Epithelial cell of esophagus (primary cell): ENCODE data around the gene NAA16.

Source experiments
- DNase-seq: peaks from one replicate; pipeline ENCODE4 v3.0.0; 2010; ENCODE audit warnings: low read depth
- H3K4me3 ChIP-seq: 2 replicates; pipeline ENCODE4 v1.5.1; 2011; ENCODE audit warnings: mild to moderate bottlenecking, low read length, control low read depth
- TF ChIP-seq, protein P1 (sequence below): IDR thresholded peaks from 2 replicates; pipeline ENCODE4 v1.5.1; 2011; ENCODE audit warnings: low read depth, mild to moderate bottlenecking, low read length, control low read depth, inconsistent platforms; ENCODE audit not compliant: insufficient read depth; ENCODE audit errors: missing control alignments

Gene NAA16

DNA sequence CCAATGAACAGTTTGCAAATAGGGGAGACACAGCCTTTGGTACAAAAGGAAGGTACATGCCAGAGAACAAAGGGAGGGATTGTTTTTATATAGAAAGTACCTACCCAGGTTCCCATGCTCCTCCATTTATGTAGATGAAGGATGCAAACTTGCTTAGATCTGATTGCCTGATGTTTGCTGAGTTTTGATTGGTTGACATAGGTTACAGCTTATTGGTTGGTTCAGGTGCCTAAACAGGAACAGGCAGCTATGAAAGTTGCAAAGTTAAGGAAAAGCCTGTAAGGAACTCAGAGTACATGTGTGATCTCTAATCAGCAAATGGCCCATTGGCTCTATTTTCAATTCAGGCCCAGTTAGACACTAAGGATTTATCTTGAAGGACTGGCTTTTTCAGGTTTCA is 6.5 kb upstream of the NAA16 start:
- no peak overlapping the region for H3K4me3 ChIP-seq
- no peak for DNase-seq
- TF ChIP-seq, protein P1, sequence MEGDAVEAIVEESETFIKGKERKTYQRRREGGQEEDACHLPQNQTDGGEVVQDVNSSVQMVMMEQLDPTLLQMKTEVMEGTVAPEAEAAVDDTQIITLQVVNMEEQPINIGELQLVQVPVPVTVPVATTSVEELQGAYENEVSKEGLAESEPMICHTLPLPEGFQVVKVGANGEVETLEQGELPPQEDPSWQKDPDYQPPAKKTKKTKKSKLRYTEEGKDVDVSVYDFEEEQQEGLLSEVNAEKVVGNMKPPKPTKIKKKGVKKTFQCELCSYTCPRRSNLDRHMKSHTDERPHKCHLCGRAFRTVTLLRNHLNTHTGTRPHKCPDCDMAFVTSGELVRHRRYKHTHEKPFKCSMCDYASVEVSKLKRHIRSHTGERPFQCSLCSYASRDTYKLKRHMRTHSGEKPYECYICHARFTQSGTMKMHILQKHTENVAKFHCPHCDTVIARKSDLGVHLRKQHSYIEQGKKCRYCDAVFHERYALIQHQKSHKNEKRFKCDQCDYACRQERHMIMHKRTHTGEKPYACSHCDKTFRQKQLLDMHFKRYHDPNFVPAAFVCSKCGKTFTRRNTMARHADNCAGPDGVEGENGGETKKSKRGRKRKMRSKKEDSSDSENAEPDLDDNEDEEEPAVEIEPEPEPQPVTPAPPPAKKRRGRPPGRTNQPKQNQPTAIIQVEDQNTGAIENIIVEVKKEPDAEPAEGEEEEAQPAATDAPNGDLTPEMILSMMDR, result no peak

DNA sequence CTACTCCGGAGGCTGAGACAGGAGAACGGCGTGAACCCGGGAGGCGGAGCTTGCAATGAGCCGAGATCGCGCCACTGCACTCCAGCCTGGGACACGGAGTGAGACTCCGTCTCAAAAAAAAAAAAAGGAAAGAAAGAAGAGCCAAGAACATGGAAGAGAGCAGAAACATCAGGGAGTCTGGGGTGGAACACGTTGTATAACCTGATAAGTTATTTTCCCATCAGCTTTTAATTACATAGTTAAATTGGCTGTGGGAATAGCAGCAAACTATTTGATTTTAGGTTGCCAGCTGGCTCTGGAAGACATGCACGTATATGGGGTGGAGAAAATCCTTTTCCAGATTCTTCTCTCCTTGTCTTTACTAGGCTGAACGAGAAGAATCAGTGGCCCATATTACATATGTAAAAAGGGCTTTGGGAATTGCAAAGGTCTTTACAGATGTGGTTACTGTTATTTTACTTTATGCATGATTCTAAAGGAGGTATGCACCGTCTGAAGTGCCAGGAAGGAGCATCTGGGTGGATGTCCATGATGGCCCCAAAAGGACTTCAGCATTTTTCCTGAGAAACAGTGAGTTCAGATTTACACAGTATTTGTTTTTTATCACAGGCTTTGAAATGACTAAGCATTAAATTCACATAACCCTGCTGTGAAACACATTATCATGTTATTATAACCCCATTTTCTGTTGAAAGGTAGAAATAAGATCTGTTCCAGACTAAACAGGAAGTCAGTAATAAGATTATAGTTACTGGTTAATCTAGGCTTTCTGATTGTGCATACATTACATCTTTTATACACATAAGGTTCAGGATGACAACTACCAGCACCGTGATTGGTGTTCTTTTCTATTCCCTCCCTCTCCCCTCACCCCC is 4.6 kb upstream of the NAA16 start:
- no peak overlapping the region for H3K4me3 ChIP-seq
- DNase-seq, result no peak
- TF ChIP-seq, protein P1, result no peak

DNA sequence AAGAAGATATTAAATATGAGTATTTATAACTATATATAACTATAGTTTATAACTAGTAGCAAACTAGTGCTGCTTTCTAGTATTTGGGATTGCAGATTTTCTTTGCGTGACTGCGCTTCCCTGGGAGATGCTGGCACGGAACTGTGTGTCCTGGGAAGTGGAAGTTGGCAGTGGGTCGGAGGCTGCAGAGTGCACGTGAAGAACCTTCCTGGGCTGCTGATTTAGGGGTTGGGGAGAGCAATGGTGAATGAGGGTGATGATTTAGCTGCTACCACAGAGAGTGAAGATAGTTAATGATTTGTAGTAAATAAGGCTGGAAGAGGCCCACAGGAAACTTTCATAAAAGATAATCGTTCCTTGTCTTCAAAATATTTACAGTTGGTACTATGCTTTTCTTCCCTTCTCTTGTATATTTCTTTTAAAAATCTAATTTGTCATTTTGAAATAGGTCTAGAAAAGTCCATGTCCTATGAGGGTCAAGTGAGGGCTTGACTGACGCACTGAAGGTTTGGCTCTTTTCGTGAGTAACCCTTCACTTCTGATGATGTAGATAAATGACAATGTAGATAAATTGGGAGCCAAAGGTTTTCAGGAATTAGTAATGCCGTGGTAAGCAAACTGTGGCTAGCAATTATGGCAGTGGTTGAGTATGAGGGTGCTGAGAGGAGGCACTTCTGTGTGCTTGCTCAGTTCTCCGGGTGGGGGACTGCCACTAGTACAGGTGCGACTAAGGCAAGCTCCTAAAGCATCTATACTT is 3.0 kb upstream of the NAA16 start:
- TF ChIP-seq, protein P1, result no peak
- no peak for DNase-seq
- H3K4me3 ChIP-seq, result no peak overlapping the region

DNA sequence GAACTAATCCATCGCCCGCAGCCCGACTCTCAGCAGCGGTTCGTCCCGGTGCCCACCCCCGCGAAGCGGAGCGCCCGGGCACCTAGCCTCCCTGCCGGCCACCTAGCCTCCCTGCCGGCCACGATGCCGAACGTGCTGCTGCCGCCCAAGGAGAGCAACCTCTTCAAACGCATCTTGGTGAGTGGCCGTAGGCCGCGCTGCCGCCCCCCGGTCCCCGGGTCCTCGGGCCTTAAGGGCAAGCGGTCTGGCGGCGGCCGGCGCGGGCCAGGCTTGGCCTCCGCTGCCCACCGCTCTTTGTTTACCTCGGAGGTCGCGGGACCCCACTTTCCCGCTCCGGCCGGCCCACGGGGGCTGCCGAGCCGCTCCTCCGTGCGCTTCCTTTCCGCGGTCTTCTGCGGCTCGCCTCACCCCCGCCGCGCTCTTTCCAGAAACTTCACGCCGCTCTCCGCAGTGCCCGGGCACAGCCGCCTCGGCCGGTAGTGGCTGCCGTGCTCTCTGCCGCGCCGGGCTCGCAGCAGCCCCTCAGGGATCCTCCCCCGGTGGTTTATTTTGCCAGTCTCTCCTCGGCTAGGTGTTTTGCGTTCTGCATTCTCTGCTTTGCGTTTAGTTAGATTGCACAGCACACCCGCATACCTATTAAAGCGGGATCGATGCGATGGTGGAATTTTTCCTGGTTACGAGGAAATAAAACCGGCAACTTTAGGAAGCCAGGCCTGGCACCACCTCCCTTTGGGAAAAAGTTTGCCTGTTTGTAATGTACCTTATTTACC is 524 bp downstream of the NAA16 start:
- peak; percentile 48 for DNase-seq
- H3K4me3 ChIP-seq, result peak overlapping the region; percentile 83
- TF ChIP-seq, protein P1, result no peak

DNA sequence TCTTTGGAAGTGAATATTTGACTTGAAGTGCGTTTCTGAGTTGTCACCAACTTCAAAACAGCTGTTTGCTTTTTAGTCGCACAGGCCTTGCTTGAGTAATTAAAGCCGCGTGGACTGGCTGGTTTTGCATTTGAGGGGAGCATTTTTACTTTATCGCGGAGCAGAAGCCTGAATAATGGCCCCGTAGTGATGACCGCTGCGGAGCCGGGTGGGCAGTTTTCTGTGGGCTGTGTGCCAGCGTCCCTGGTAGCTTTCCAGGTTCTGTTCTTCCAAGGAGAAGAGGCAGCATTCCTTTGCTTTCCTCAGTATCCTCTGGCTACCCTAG is 1.1 kb downstream of the NAA16 start:
- peak overlapping the region; percentile 83 for H3K4me3 ChIP-seq
- peak; percentile 39 for DNase-seq
- TF ChIP-seq, protein P1, result no peak

DNA sequence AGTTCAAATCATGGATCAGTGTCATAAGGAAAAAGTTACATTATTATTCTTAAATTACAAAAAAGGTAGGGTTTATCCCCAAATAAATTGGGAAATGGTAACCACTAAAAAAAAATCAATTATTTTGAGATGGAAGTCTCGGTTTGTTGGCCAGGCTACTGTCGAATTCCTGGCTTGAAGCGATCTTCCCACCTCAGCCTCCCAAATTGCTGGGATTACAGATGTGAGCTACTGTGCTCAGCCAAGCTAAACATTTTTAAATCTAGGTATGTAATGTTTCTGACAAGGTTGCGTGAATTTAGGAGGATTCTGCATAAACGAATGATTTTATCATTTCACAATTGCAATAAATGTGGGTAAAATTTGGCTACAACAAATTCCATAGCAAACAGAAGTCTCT is 2.0 kb downstream of the NAA16 start:
- H3K4me3 ChIP-seq, result peak overlapping the region; percentile 83
- DNase-seq, result no peak
- TF ChIP-seq, protein P1, result no peak
